GM12878 (cell line): ENCODE data around the gene CDON. TPM values are rescaled to one million over a fixed set of nuclear protein-coding genes. Genes with fewer than 3 reads are reported as not detected.

Experiments used
- NFIC ChIP-seq: IDR thresholded peaks from 2 replicates; pipeline ENCODE4 v1.6.1; 2012; ENCODE audit warnings: low read depth, mild to moderate bottlenecking, inconsistent platforms, low read length, moderate library complexity
- WRNIP1 ChIP-seq: IDR thresholded peaks from 2 replicates; pipeline ENCODE4 v1.6.1; 2011; ENCODE audit warnings: low read depth, low read length, improper control_type of control experiment, borderline replicate concordance
- polyA plus RNA-seq, 11 experiments: library from polyadenylated mRNA; depleted of rRNA in 4 of 11; unstranded in 6 of 11; stranded (reverse) in 5 of 11; fragments of >200 nt; fragmentation: Nextera tagmentation in 4 of 11; fragmentation: Illumina TruSeq in 1 of 11; extraction: Ambion mirVana in 4 of 11; extraction: Trizol in 1 of 11; gene quantifications; 1 replicate in 1 of 11; 2 replicates in 10 of 11; pipeline versions ENCODE4 v1.2.1 to v1.2.3, GENCODE V29; 2011 to 2016; ENCODE audit warnings: inconsistent platforms in 2 of 11, missing spikeins in 2 of 11, low read depth in 1 of 11
- total RNA-seq, 4 experiments: library from RNA; depleted of rRNA in 3 of 4; stranded (reverse); fragments of >200 nt in 3 of 4; fragmentation: Illumina TruSeq in 1 of 4; extraction: Trizol in 1 of 4; gene quantifications; 2 replicates each; pipeline versions ENCODE4 v1.2.1 to v1.2.3, GENCODE V29; 2013 to 2021
- TF ChIP-seq, protein P1 (sequence below): fragments of 450-650 bp; formaldehyde crosslinking; IDR thresholded peaks from 2 replicates; pipeline ENCODE4 v1.4.0; 2020; ENCODE audit warnings: mild to moderate bottlenecking, moderate library complexity
- TF ChIP-seq, protein P2 (sequence below): fragments of 150-350 bp; IDR thresholded peaks from 2 replicates; pipeline ENCODE4 v1.6.1; 2016; ENCODE audit warnings: low read depth, low read length

The CDON gene
- total and polyA plus RNA-seq, 10 of the 15 experiments (the other 5 are each of a cell fraction or from before 2014, with no cell fraction given): 0.07 to 4.2 (median 0.36) TPM

DNA sequence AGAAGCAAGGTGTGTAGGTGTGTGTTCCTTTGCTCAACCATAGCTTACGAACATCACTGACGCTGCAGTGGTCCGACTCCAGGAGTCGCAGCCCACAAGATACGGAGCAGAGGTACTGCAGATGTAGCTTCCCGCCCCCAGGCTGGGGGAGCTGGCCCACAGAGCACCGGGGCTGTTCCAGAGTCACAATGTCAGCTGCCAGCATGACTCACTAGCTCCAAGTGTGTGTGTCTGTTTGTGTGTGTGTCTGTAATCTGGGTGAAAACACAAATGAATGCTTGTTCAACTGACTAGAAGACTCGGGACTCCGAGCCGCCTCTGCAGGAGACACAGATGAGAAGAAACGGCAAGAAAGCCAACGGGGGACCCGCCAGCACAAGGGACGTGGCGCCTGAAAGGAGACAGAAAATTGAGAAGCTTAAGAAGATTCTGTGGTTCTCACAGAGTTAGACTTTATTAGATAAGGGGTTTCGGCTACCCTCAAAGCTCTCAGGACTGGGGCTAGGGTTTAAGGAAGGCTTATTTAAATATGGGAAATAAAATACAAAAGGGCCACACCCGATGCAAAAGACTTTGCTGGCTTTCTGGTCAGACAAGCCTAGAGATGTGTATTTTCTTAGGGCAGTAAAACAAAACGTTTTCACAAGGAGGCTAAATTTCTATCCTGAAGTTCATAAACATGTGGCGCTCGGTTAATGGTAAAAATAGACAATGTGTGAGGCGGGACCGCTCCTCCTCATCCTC, 106.1 kb downstream of the CDON start (continued):
- TF ChIP-seq, protein P1, sequence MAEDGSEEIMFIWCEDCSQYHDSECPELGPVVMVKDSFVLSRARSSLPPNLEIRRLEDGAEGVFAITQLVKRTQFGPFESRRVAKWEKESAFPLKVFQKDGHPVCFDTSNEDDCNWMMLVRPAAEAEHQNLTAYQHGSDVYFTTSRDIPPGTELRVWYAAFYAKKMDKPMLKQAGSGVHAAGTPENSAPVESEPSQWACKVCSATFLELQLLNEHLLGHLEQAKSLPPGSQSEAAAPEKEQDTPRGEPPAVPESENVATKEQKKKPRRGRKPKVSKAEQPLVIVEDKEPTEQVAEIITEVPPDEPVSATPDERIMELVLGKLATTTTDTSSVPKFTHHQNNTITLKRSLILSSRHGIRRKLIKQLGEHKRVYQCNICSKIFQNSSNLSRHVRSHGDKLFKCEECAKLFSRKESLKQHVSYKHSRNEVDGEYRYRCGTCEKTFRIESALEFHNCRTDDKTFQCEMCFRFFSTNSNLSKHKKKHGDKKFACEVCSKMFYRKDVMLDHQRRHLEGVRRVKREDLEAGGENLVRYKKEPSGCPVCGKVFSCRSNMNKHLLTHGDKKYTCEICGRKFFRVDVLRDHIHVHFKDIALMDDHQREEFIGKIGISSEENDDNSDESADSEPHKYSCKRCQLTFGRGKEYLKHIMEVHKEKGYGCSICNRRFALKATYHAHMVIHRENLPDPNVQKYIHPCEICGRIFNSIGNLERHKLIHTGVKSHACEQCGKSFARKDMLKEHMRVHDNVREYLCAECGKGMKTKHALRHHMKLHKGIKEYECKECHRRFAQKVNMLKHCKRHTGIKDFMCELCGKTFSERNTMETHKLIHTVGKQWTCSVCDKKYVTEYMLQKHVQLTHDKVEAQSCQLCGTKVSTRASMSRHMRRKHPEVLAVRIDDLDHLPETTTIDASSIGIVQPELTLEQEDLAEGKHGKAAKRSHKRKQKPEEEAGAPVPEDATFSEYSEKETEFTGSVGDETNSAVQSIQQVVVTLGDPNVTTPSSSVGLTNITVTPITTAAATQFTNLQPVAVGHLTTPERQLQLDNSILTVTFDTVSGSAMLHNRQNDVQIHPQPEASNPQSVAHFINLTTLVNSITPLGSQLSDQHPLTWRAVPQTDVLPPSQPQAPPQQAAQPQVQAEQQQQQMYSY (CRISPR knock-in tag): no peak
- TF ChIP-seq, protein P2, sequence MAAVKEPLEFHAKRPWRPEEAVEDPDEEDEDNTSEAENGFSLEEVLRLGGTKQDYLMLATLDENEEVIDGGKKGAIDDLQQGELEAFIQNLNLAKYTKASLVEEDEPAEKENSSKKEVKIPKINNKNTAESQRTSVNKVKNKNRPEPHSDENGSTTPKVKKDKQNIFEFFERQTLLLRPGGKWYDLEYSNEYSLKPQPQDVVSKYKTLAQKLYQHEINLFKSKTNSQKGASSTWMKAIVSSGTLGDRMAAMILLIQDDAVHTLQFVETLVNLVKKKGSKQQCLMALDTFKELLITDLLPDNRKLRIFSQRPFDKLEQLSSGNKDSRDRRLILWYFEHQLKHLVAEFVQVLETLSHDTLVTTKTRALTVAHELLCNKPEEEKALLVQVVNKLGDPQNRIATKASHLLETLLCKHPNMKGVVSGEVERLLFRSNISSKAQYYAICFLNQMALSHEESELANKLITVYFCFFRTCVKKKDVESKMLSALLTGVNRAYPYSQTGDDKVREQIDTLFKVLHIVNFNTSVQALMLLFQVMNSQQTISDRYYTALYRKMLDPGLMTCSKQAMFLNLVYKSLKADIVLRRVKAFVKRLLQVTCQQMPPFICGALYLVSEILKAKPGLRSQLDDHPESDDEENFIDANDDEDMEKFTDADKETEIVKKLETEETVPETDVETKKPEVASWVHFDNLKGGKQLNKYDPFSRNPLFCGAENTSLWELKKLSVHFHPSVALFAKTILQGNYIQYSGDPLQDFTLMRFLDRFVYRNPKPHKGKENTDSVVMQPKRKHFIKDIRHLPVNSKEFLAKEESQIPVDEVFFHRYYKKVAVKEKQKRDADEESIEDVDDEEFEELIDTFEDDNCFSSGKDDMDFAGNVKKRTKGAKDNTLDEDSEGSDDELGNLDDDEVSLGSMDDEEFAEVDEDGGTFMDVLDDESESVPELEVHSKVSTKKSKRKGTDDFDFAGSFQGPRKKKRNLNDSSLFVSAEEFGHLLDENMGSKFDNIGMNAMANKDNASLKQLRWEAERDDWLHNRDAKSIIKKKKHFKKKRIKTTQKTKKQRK: no peak
- TF ChIP-seq WRNIP1 (no peak), NFIC (no peak)
- TF ChIP-seq, all 136 proteins: peak for 0
